IgD-negative memory B cell (primary cell): ENCODE data around the gene CDHR3. TPM values are rescaled to one million over a fixed set of nuclear protein-coding genes. Genes with fewer than 3 reads are reported as not detected.

Experiments
- H3K27ac Mint-ChIP-seq, 3 donors: one replicate each; pipeline ENCODE4 v1.8.0; 2020 to 2022; ENCODE audit warnings: mild to moderate bottlenecking in 3 of 3, mixed read lengths in 3 of 3, moderate library complexity in 1 of 3
- H3K27me3 Mint-ChIP-seq: one replicate; pipeline ENCODE4 v1.8.0; 2021; ENCODE audit warnings: mixed read lengths
- H3K36me3 Mint-ChIP-seq: one replicate; pipeline ENCODE4 v1.8.0; 2020; ENCODE audit warnings: mild to moderate bottlenecking, mixed read lengths
- H3K4me1 Mint-ChIP-seq, 3 donors: one replicate each; pipeline ENCODE4 v1.8.0; 2020 to 2022; ENCODE audit warnings: mixed read lengths in 3 of 3, mild to moderate bottlenecking in 1 of 3
- H3K4me3 Mint-ChIP-seq, 4 donors: one replicate each; pipeline ENCODE4 v1.8.0; 2020 to 2022; ENCODE audit warnings: mild to moderate bottlenecking in 4 of 4, mixed read lengths in 4 of 4, moderate library complexity in 3 of 4
- H3K9me3 Mint-ChIP-seq, 3 donors: one replicate each; pipeline ENCODE4 v1.8.0; 2020 to 2021; ENCODE audit warnings: mixed read lengths in 3 of 3, mild to moderate bottlenecking in 1 of 3
- polyA plus RNA-seq: library from polyadenylated mRNA; unstranded; fragments of 300-500 nt; fragmentation: Illumina TruSeq; gene quantifications from one replicate; pipeline ENCODE4 v1.2.3, GENCODE V29; 2021

Gene CDHR3
- polyA plus RNA-seq, 1 donor from 2014 or later, result 0.36 TPM

GRCh38 chr7:106021151-106022067, 58.3 kb downstream of the CDHR3 start:
- H3K27ac Mint-ChIP-seq, result peak overlapping the region in 1 of 3 donors; percentile 11
- H3K27me3 Mint-ChIP-seq, result peaks cover 25% of the 10 kb centered on the region
- H3K4me1 Mint-ChIP-seq, result peaks cover 25 to 30% (median 27%) of the 10 kb centered on the region in 3 donors
- peaks cover under 1% of the 10 kb centered on the region for H3K36me3 Mint-ChIP-seq
- H3K9me3 Mint-ChIP-seq, result peaks cover 0 to 1% (median 0%) of the 10 kb centered on the region in 3 donors
- peak overlapping the region in 1 of 4 donors; percentile 63 for H3K4me3 Mint-ChIP-seq

- peaks cover 25% of the 10 kb centered on the region for H3K27me3 Mint-ChIP-seq
- peaks cover 0 to 1% (median 0%) of the 10 kb centered on the region in 3 donors for H3K9me3 Mint-ChIP-seq
- no peaks in the 10 kb centered on the region for H3K36me3 Mint-ChIP-seq
- H3K4me1 Mint-ChIP-seq, result peaks cover 25 to 28% (median 27%) of the 10 kb centered on the region in 3 donors
- H3K4me3 Mint-ChIP-seq, result peak overlapping the region in 2 of 4 donors; percentile 63 to 90
- H3K27ac Mint-ChIP-seq, result peak overlapping the region in 2 of 3 donors; percentile 77 to 87
Measured at GRCh38 chr7:106022193-106022821, 59.2 kb downstream of the CDHR3 start.

GRCh38 chr7:106023369-106024322, 60.6 kb downstream of the CDHR3 start:
- peak overlapping the region in 2 of 4 donors; percentile 79 to 90 for H3K4me3 Mint-ChIP-seq
- peaks cover 25 to 28% (median 27%) of the 10 kb centered on the region in 3 donors for H3K4me1 Mint-ChIP-seq
- H3K9me3 Mint-ChIP-seq, result peaks cover 0 to 1% (median 0%) of the 10 kb centered on the region in 3 donors
- H3K27me3 Mint-ChIP-seq, result peaks cover 27% of the 10 kb centered on the region
- H3K27ac Mint-ChIP-seq, result peak overlapping the region in 1 of 3 donors; percentile 18
- H3K36me3 Mint-ChIP-seq, result no peaks in the 10 kb centered on the region

GRCh38 chr7:106026101-106026500, 63.0 kb downstream of the CDHR3 start:
- no peak overlapping the region for H3K4me3 Mint-ChIP-seq
- peaks cover 27% of the 10 kb centered on the region for H3K27me3 Mint-ChIP-seq
- no peak overlapping the region for H3K27ac Mint-ChIP-seq
- peaks cover 28 to 31% (median 28%) of the 10 kb centered on the region in 3 donors for H3K4me1 Mint-ChIP-seq
- H3K9me3 Mint-ChIP-seq, result peaks cover 0 to 1% (median 0%) of the 10 kb centered on the region in 3 donors
- no peaks in the 10 kb centered on the region for H3K36me3 Mint-ChIP-seq

- Mint-ChIP-seq H3K4me1 (peaks cover 5 to 13% (median 6%) of the 10 kb centered on the region in 3 donors), H3K27ac (no peak overlapping the region), H3K4me3 (no peak overlapping the region), H3K36me3 (no peaks in the 10 kb centered on the region), H3K9me3 (peaks cover 0 to 2% (median 0%) of the 10 kb centered on the region in 3 donors), H3K27me3 (peaks cover 11% of the 10 kb centered on the region)
Measured at GRCh38 chr7:106029451-106029850, 66.4 kb downstream of the CDHR3 start.

GRCh38 chr7:106029941-106030340, 66.9 kb downstream of the CDHR3 start:
- Mint-ChIP-seq H3K27ac (no peak overlapping the region), H3K4me1 (peaks cover 2 to 10% (median 6%) of the 10 kb centered on the region in 3 donors), H3K36me3 (no peaks in the 10 kb centered on the region), H3K27me3 (peaks cover 10% of the 10 kb centered on the region), H3K9me3 (peaks cover 0 to 2% (median 0%) of the 10 kb centered on the region in 3 donors), H3K4me3 (no peak overlapping the region)

GRCh38 chr7:106031300-106032035, 68.4 kb downstream of the CDHR3 start:
- H3K4me3 Mint-ChIP-seq, result peak overlapping the region in 1 of 4 donors; percentile 8
- no peak overlapping the region for H3K27ac Mint-ChIP-seq
- peaks cover 0 to 2% (median 1%) of the 10 kb centered on the region in 3 donors for H3K9me3 Mint-ChIP-seq
- H3K4me1 Mint-ChIP-seq, result peaks cover 2 to 10% (median 6%) of the 10 kb centered on the region in 3 donors
- H3K27me3 Mint-ChIP-seq, result peaks cover 10% of the 10 kb centered on the region
- H3K36me3 Mint-ChIP-seq, result no peaks in the 10 kb centered on the region

GRCh38 chr7:106032295-106032694, 69.2 kb downstream of the CDHR3 start:
- H3K4me3 Mint-ChIP-seq, result no peak overlapping the region
- H3K27me3 Mint-ChIP-seq, result peaks cover 10% of the 10 kb centered on the region
- peaks cover 2 to 10% (median 6%) of the 10 kb centered on the region in 3 donors for H3K4me1 Mint-ChIP-seq
- peak overlapping the region in 1 of 3 donors; percentile 33 for H3K27ac Mint-ChIP-seq
- H3K9me3 Mint-ChIP-seq, result peaks cover 0 to 2% (median 1%) of the 10 kb centered on the region in 3 donors
- H3K36me3 Mint-ChIP-seq, result no peaks in the 10 kb centered on the region

- Mint-ChIP-seq H3K9me3 (peaks cover 0 to 2% (median 1%) of the 10 kb centered on the region in 3 donors), H3K4me1 (peaks cover 2 to 10% (median 6%) of the 10 kb centered on the region in 3 donors), H3K36me3 (peaks cover 2% of the 10 kb centered on the region), H3K27me3 (peaks cover 8% of the 10 kb centered on the region), H3K27ac (no peak overlapping the region), H3K4me3 (no peak overlapping the region)
Measured at GRCh38 chr7:106033735-106034134, 70.7 kb downstream of the CDHR3 start.

GRCh38 chr7:106034383-106034782, 71.3 kb downstream of the CDHR3 start:
- Mint-ChIP-seq H3K4me1 (peaks cover 2 to 8% (median 6%) of the 10 kb centered on the region in 3 donors), H3K4me3 (no peak overlapping the region), H3K27ac (no peak overlapping the region), H3K9me3 (peaks cover 0 to 2% (median 1%) of the 10 kb centered on the region in 3 donors), H3K36me3 (peaks cover 2% of the 10 kb centered on the region), H3K27me3 (peaks cover 5% of the 10 kb centered on the region)

GRCh38 chr7:106035568-106035967, 72.5 kb downstream of the CDHR3 start:
- no peak overlapping the region for H3K27ac Mint-ChIP-seq

GRCh38 chr7:106036004-106036403, 72.9 kb downstream of the CDHR3 start:
- H3K36me3 Mint-ChIP-seq, result peaks cover 2% of the 10 kb centered on the region
- H3K27me3 Mint-ChIP-seq, result peaks cover 3% of the 10 kb centered on the region
- H3K9me3 Mint-ChIP-seq, result peaks cover 0 to 2% (median 1%) of the 10 kb centered on the region in 3 donors
- H3K27ac Mint-ChIP-seq, result no peak overlapping the region
- H3K4me1 Mint-ChIP-seq, result peaks cover 2 to 6% (median 5%) of the 10 kb centered on the region in 3 donors
- no peak overlapping the region for H3K4me3 Mint-ChIP-seq

More at GRCh38 chr7:106035568-106035967, 72.5 kb downstream of the CDHR3 start:
- H3K27me3 Mint-ChIP-seq, result peaks cover 3% of the 10 kb centered on the region
- H3K4me1 Mint-ChIP-seq, result peaks cover 2 to 6% (median 6%) of the 10 kb centered on the region in 3 donors
- H3K9me3 Mint-ChIP-seq, result peaks cover 0 to 2% (median 1%) of the 10 kb centered on the region in 3 donors
- no peak overlapping the region for H3K4me3 Mint-ChIP-seq
- H3K36me3 Mint-ChIP-seq, result peaks cover 2% of the 10 kb centered on the region

- H3K36me3 Mint-ChIP-seq, result peaks cover 2% of the 10 kb centered on the region
- peaks cover 0 to 1% (median 0%) of the 10 kb centered on the region in 3 donors for H3K9me3 Mint-ChIP-seq
- peaks cover under 1 to 3% (median under 1%) of the 10 kb centered on the region in 3 donors for H3K4me1 Mint-ChIP-seq
- no peaks in the 10 kb centered on the region for H3K27me3 Mint-ChIP-seq
- H3K4me3 Mint-ChIP-seq, result no peak overlapping the region
- H3K27ac Mint-ChIP-seq, result no peak overlapping the region
Measured at GRCh38 chr7:106037489-106038176, 74.6 kb downstream of the CDHR3 start.
